ENCODE measurements around the gene CDH23.

GRCh38 chr10:71474702-71475242, 78.1 kb downstream of the CDH23 start:
- TF ChIP-seq PATZ1 (CRISPR knock-in tag; IDR thresholded peaks at IDR 0.05; ENCODE audit: borderline replicate concordance), result no peak
- TF ChIP-seq ZNF70 (CRISPR knock-in tag; IDR thresholded peaks at IDR 0.05), result no peak
- no peak for TF ChIP-seq PPARA (CRISPR knock-in tag; IDR thresholded peaks at IDR 0.05; ENCODE audit: borderline replicate concordance)
- no peak for TF ChIP-seq ZFP3 (CRISPR knock-in tag; IDR thresholded peaks at IDR 0.05)
- no peak for TF ChIP-seq ZFP30 (CRISPR knock-in tag; IDR thresholded peaks at IDR 0.05)
- TF ChIP-seq OSR1 (CRISPR knock-in tag; IDR thresholded peaks at IDR 0.05), result no peak
- no peak for TF ChIP-seq ESRRG (CRISPR knock-in tag; IDR thresholded peaks at IDR 0.05)
- no peak for TF ChIP-seq BACH2 (CRISPR knock-in tag; IDR thresholded peaks at IDR 0.05; ENCODE audit: borderline replicate concordance)
- TF ChIP-seq SNAI2 (CRISPR knock-in tag; IDR thresholded peaks at IDR 0.05), result no peak
- no peak for TF ChIP-seq CREB5 (CRISPR knock-in tag; IDR thresholded peaks at IDR 0.05; ENCODE audit: low read depth)
- no peak for TF ChIP-seq ARNTL (CRISPR knock-in tag; IDR thresholded peaks at IDR 0.05; ENCODE audit: borderline replicate concordance, low read depth)
- no peak for TF ChIP-seq ZNF565 (CRISPR knock-in tag; conservative IDR thresholded peaks at IDR 0.05; ENCODE audit: low read depth)
- TF ChIP-seq POU6F1 (CRISPR knock-in tag; IDR thresholded peaks at IDR 0.05; ENCODE audit: borderline replicate concordance, low read depth), result no peak
